Adrenal gland (tissue), 5 donors: ENCODE results near the gene CDK4.

Experiments used
- POLR2A ChIP-seq, 2 donors: fragments of 450-650 bp; IDR thresholded peaks; one replicate each; pipeline ENCODE4 v1.6.1; 2017; ENCODE audit warnings: antibody characterized with exemption in 2 of 2, mild to moderate bottlenecking in 2 of 2, moderate library complexity in 1 of 2
- TF ChIP-seq, protein P1 (sequence below), 6 experiments: fragments of 450-650 bp in 4 of 6; fragments of 200-600 bp in 2 of 6; sonication (generic) in 1 of 6; IDR thresholded peaks; 1 replicate in 5 of 6; 2 replicates in 1 of 6; pipeline versions ENCODE4 v1.5.1 to v1.8.0; 2016 to 2021; ENCODE audit warnings: antibody characterized with exemption in 6 of 6, mild to moderate bottlenecking in 2 of 6, moderate library complexity in 1 of 6
- donor health status: DM: no; HTN: no; CAD: no.

- TF ChIP-seq POLR2A (IDR thresholded peaks at IDR 0.05): no peak
- TF ChIP-seq, protein P1, sequence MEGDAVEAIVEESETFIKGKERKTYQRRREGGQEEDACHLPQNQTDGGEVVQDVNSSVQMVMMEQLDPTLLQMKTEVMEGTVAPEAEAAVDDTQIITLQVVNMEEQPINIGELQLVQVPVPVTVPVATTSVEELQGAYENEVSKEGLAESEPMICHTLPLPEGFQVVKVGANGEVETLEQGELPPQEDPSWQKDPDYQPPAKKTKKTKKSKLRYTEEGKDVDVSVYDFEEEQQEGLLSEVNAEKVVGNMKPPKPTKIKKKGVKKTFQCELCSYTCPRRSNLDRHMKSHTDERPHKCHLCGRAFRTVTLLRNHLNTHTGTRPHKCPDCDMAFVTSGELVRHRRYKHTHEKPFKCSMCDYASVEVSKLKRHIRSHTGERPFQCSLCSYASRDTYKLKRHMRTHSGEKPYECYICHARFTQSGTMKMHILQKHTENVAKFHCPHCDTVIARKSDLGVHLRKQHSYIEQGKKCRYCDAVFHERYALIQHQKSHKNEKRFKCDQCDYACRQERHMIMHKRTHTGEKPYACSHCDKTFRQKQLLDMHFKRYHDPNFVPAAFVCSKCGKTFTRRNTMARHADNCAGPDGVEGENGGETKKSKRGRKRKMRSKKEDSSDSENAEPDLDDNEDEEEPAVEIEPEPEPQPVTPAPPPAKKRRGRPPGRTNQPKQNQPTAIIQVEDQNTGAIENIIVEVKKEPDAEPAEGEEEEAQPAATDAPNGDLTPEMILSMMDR (IDR thresholded peaks at IDR 0.05): no peak
Measured at GRCh38 chr12:57743769-57744168, 8.3 kb downstream of the CDK4 start.
